NCI-H526 treated with DMSO at 0.1 percent for 48 hours (cell line): ENCODE results near the gene EI24.
"Not testable (repeated sequence)": the region's sequence is repeated elsewhere in the genome, so short reads cannot be mapped to it uniquely, and the experiment has no call there.

Source experiments
- DNase-seq: peaks from one replicate; lab custom pipeline; 2025; lab: John Stamatoyannopoulos, UW

Gene EI24

DNA sequence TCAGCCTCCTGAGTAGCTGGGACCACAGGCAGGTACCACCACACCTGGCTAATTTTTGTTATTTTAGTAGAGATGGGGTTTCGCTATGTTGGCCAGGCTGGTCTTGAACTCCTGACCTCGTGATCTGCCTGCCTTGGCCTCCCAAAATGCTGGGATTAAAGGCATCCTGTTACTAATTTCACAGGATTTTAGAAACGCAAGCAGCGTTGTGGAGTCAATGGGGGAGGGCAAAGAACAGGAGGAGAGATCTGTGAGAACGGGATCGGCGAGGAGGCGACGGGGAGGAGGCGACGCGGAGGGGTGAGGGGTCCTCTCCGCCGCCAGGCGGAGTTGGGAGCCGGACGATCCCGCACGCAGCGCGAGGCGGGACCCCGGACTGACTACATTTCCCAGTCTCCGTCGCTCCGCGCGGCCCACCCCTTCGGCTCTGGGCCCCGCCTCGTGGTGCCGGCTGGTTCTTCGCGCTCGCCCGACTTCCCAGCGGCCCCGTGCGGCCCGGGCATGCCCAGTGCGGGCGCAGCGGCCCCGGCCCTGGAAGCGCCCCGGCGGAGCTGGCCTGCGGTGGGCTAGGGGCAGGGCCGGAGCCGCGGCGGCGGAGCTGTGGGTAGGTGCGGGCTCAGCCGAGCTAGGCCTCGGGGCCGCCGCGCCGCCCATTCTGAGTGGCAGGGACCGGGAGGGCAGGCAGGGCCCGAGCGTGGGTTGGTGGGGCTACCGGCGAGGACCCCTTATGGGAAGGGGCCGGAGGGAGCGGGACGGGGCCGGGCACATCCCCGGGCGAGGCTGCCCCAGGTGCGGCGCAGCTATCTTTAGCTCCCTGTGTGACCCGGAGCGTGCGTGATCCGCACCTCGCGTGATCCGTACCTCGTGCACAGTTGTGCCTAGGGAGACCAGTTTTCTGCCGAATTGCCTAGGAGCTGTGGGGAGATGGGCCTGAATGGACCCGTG is at the start of gene EI24:
Gene EI24 (plus strand): TSS at position 508 of the 945 bp plus-strand sequence. CDS start 3,051 bp downstream, outside the sequence.
- peak; percentile 97 for DNase-seq

DNA sequence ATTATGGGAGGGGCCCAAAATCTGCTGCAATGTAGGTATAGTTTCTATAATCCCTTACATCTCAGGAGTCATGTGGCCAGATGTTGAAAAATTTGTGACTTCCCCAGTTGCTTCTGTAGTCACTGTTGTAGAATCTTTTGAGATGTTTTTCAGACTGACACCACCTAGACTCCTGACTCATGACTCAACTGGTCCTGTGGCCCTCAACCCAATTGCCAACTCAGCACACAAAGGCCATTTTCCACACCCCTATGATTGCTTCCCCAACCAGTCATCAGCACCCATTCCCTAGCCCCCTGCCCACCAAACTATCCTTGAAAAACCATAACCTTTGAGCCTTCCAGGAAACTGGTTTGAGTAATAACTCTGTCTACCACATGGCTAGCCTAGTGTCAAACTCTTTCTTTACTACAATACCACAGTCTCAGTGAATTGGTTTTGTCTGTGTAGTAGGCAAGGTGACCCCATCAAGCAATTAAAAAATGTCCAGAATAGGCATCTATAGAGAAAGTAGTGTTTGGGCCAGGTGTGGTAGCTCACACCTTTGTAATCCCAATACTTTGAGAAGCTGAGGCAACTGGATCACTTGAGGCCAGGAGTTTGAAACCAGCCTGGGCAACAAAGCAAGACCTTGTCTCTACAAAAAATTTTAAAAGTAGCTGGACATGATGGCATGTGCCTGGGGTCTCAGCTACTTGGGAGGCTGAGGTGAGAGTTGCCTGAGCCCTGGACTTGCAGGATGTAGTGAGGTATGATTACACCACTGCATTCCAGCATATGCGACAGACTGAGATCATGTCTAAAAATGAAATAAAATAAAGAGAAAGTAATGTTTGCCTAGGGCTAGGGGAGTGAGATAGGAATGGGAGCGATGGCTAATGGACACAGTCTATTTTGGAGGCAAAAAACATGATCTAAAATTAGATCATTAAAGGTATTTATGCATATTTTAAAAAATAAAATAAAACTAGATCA is 49.1 kb upstream of the EI24 start:
- DNase-seq: no peak

DNA sequence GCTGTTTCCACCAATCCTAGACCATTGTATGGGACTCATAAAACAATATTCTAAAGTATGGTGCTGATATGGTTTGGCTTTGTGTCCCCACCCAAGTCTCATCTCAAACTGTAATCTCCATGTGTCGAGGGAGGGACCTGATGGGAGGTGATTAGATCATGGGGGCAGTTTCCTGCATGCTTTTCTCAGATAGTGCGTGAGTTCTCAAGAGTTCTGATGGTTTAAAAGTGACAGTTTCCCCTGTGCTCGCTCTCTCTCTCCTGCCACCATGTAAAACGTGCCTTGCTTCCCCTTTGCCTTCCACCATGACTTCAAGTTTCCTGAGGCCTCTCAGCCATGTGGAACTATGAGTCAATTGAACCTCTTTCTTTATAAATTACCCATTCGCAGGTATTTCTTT is 44.0 kb upstream of the EI24 start:
- no peak for DNase-seq

DNA sequence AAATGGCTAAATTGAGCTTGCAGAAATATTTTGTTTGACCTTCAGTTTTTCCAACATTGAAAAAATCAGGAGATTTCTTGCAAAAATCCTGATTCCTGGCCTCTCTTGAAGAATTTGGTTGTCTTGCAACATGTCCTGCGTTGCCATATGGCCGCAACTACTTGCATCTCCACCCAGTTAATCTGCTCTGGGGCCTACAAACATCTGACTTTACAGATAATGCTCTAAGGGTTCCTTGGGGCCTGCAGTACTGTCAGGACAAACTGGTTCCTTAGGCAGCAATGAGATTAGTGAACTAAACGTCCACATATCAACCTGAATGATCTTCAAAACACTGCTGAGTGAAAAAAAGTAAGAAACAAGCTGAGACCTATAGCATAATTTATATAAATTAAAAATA is 36.6 kb upstream of the EI24 start:
- DNase-seq: no peak

DNA sequence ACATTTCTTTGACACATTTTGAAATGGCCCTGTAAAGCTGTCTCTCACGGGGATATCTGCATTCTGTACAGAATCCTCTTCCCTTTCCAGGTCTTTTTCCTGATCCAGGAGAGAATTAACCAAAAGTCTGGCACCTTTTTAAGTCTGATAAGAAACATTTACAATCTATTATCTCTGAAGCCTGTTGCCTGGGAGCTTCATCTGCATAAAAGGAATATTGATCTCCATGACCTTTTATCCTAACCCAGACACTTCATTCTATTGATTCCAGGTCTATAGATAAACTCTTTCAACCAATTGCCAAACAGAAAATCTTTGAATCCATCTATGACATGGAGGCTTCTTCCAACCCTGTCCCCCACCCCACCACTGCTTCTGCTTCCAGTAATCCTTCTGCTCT is 33.7 kb upstream of the EI24 start:
- DNase-seq: no peak

DNA sequence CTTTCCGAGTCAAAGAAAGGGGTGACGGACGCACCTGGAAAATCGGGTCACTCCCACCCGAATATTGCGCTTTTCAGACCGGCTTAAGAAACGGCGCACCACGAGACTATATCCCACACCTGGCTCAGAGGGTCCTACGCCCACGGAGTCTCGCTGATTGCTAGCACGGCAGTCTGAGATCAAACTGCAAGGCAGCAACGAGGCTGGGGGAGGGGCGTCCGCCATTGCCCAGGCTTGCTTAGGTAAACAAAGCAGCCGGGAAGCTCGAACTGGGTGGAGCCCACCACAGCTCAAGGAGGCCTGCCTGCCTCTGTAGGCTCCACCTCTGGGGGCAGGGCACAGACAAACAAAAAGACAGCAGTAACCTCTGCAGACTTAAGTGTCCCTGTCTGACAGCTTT is 32.4 kb upstream of the EI24 start:
- DNase-seq: not testable (repeated sequence)

DNA sequence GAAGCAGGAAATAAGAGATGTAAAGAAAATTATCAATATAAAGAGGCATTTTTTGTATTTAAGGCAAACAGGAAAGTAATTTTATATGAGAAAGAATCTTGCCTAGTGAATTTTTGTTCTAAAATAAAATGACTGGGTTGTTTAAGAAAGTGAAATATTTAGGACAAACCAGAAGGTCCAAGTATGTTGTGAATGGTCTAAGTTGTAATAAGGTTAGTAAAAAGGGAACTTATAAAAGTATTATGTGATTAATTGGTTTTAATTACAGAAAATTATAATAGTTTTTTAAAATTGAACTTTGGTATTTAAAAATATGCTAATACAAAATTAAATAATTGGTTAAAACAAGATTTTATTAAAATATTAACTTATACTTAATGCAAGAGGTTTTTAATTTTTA is 26.6 kb upstream of the EI24 start:
- DNase-seq: no peak

DNA sequence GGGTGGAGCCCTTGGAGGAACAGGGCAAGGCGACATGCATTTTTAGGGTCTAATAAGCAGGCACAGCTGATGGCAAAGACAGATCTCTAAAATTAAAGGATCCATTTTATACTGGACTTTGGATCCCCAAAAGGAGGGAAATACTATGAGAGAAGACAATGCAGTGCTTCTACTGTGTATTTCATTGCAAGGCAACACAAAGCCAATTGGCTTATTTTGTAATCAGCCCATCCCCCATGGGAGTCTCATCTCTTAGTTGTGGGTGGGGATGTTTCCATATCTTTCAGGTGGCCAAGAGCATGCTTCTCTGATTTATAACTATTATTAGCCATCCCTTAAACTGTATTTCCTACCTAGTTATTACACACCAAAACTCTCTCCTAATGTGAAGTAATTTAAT is 18.5 kb upstream of the EI24 start:
- DNase-seq: no peak

DNA sequence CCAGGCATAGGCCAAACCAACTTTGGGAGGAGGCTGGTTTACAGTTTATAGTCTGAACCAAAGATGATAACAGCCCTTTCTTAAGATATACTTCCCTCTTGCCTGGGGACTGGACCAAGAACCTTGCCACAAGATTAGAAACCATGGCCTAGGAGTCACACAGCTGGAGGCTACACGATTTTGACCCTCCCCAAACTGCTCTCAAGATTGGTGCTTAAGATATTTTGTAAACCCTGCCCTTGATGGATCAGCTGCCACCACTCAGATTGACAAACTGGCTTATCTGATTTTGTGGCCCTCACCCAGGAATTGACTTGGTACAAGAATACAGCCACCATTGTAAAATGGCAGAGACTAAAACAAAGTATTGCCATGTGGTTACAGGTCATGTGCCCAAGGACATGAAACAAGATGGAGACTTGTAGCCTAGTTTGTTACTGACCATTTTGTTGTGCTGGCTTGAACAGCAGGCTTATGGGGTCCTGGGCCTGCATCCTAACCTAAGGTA is 17.4 kb upstream of the EI24 start:
- no peak for DNase-seq

DNA sequence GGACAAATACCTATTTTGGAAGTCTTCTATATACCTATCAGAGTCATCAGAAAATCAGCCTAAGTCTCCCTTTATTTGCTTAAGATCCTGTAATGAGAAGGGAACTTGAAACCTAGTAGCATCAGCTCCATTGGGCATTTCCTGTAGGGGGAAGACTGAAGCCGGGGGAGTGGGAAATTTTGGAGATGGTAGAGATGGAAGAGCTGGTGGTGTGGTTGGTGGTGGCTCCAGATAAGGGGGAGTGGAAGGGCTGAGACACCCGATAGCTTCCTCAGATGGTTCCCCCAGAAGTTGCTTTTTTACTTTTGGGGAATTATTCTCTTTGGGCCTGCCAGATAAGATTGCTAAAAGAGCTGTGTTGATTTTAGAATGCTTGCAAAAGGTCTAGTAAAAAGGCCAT is 16.4 kb upstream of the EI24 start:
- DNase-seq: no peak

DNA sequence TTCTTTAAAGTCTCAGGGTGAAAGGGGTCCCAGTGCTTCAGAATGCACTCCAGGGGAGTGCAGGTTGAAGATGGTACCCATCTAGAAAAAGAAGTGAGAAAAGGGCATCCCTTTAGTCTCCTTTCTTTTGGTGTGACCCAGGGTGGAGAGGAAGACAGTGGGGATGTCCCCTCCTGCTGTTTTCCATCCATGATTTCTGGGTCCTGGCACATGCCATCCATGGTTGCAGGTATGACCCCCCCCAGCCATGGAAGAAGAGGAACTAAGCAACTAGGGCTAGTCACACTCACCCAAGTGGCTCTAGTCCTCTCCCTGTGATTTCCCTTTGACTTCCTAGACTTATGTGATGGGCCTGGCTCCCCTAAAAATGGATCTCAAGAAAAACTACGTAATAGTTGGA is 15.9 kb upstream of the EI24 start:
- no peak for DNase-seq

DNA sequence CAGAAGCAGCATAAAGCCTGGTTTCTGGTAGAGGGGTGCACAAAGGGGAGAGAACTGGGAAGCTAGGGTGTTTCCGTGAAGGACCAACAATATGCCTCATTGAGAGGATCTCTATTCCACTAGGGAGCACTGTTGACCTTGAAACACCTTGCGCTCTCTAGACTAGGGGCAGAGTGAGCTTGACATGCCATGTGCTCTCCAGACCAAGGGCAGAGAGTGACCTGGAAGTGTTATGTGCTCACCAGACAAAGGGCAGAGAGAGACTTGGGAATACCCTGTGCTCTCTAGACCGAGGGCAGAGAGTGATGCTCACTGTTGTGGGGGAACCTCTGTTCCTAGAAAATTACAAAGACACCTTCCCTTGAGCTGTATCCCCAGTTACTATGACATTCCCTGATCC is 15.2 kb upstream of the EI24 start:
- DNase-seq: no peak

DNA sequence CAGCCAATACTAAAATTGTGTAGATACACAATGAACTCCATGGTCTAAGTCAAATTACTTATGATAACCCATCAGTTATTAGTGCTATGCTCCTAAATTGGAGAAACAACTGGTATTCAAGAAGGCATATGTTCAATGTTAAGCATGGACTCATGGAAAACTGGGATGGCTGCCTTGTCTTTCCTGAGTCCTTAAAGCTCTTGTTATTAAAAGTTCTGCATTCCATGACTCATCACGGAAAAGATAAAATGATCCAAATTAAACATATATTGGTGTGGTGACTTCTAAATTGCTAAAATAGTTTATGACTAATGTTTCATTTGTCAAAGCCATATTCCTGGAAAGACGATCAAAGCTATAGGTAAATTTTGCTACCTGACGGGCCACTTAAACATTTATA is 9.4 kb upstream of the EI24 start:
- no peak for DNase-seq

DNA sequence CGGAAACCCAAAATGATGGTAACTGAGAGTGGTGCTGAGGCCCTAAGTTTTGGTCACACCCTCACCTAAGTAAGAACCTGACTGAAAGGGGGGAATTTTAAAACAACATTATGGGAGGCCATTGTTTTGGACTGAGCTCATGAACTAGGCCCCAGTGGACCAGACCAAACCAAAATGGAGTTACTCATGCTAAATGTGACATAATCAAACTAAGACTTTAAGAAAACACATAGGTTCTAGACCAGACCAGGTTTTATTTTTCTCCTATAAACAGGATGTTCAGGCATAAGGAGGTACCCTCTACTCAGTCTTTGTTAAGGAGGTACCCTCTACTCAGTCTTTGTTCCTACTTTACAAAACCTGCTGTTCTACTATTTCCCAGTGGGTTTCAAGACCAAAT is 7.4 kb upstream of the EI24 start:
- DNase-seq: no peak

DNA sequence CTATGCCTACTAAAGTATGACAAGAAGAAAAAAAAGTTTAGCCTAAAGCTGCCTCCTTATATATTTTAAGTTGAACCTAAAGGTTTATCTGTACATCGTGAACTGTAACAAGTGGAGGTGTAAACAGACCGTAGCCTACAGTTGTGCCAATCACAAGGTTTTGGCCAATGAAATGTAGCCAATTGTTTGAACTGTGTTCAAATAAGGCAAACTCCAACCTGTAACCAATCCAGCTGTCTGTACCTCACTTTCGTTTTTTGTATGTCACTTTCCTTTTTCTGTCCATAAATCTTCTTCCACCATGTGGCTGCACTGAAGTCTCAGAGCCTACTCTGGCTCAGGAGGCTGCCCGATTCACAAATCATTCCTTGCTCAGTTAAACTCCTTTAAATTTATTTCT is 6.8 kb upstream of the EI24 start:
- no peak for DNase-seq

DNA sequence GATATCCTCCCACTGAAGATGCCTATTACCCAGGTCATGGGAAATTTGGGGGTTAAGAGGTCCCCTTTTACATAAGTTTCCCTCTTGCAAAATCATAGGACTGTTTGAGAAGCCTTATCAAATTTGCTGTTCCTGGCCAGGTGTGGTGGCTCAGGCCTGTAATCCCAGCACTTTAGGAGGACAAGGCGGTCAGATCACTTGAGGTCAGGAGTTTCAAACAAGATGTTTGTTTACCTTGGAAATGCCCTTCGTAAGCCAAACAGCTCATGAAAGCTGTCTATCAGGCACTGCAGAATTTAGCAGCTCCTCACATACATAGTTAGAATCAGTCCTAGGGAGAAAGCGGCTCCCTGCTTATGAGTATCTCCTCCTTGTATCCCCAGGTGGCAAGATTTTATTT is 4.9 kb upstream of the EI24 start:
- no peak for DNase-seq

DNA sequence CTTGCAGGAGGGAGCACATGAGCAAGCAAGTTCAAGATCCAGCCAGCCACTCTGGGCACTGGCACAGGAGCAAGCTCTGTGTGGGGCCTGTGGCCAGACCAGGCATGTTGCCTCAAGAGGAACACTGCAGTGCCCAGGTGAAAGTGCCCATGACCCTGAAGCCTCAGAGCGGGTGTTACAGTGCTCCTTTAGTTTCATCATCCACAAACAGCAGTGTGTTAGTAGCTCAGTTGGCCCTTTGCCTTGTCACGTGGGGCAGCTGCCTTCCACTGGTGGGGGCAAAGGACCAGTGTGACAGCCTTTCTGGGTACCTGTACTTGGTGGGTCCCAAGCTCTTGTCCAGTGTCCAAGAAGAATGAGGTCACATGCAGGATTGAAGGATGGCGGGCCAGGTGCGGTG is 3.0 kb upstream of the EI24 start:
- DNase-seq: no peak

DNA sequence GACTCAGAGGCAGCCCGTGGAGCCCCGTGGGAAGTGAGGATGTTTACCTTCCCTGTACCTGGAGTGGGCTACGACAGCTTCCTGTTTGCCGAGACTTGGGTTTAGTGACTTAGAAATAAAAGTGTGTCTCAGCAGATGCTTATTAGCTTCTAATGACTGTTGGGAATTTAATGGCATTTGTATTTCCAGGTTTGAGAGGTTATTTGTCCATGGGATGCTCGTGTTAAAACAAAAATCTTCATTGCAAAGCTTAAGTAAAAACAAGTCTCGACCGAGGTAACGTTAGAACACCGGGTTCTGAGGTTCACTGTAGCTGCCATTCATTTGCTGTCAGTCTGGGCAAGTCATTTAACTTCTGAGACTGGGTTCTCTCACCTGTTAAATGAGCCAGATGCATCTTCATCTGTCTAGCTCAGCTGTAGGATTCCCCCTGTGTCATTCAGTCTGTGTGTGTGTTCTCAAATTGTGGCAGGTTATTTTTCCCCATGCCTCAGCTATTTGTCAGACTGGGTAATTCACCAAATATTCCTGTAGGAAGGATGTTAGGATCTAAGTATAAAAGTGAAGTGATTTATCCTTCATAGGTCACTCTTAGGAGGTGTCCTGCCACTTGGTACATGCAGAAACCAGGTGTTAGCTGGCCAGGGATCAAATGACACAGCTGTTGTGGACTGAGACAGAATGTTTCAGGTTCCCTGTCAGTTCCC is 791 bp downstream of the EI24 start:
- DNase-seq: peak; percentile 72

DNA sequence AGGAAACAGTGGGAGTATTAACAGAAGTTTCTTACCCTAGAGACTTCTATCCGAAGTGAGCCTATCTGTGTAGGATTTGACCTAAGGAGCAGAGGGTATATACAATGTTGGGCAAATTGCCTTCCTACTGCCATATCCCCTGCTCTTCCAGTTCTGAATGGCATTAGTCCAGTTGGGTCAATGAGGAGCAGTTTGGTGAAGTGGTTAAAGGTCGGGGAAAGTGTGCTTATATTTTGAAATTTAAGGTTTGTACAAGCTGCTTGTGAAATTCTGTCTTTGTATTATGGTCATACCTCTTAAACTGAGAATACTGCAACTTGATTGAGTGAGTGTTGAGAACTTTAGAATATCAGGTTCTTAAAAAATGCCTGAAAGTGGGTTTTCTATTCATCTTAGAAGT is 1.7 kb downstream of the EI24 start:
- DNase-seq: no peak

DNA sequence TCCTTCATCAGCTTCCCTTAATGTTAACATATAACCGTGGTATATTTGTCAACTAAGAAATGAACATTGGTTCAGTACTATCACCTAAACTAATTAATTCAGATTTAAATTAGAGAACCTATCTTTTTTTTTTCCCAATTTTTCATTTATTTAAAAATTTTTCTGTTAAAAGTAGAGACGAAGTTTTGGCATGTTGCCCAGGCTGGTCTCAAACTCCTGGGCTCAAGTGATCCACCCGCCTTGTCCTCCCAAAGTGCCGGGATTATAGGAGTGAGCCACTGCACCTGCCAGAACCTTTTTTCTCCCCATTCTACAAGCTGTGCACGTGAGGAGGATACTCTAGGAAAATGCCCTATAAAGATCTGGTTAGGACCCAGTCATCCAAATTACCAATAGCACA is 3.6 kb downstream of the EI24 start:
- DNase-seq: no peak

DNA sequence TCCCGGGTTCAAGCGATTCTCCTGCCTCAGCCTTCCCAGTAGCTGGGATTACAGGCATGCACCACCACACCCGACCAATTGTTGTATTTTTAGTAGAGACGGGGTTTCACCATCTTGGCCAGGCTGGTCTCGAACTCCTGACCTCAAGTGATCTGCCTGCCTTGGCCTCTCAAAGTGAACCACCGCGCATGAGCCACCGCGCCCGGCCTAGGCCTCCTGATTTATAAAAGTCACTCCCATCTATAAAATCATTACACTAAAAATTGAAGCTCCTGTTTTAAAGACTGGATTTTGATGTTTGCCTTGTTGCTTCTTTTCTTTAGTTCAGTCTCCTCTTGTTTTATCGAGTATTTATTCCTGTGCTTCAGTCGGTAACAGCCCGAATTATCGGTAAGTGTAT is 7.9 kb downstream of the EI24 start:
- not testable (repeated sequence) for DNase-seq

DNA sequence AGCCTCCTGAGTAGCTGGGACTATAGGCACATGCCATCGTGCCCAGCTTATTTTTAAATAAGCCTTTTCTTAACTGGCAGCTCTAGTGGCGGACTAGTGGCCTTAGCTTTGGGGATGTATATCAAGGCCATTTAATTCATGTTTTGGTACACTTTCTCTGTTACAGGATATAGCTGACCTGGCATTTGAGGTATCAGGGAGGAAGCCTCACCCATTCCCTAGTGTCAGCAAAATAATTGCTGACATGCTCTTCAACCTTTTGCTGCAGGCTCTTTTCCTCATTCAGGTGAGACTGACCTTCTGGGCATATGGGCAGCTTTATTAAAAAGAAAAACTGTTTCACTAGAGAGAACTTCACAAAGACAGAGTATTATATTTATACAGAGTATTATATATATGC is 9.5 kb downstream of the EI24 start:
- DNase-seq: no peak
